ENCODE measurements around the gene NEK6. TPM values are rescaled to one million over a fixed set of nuclear protein-coding genes. Genes with fewer than 3 reads are reported as not detected.

Gene NEK6
- total RNA-seq, 2 donors from 2014 or later: 56.9 to 62.7 TPM

DNA sequence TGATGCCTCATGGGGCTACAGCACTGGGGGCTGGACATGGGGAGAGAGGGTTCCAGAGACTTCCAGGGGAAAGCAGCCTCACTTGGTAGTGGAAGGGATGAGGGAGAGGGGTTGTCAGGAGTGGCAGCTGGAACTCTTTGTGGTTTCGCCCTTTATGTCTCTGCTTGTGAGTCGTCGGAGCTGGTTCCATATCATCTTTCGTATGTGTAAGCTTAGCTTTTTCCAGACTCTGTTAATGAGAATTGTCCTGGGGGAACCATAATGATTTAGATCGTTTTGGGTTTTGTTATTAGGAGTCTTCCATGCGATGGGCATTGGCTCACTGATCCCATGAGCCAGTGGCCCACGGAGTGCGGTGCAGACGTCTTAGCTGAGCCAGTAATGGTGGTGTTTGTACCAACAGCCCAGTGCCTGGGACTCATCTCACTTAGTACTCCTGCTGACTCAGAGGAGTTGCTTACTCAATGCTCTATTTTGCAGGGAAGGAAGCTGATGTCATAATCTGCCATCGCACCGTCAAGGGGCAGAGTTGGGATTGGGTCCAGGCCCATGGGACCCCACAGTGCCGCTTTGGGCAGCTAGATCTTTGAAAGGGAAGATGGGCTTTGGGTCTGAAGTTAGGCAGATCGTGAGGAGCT is 48.5 kb downstream of the NEK6 start:
- no peak for DNase-seq (ENCODE audit: low spot score)
- intact Hi-C loops (cut with DNase I): no loop called here

DNA sequence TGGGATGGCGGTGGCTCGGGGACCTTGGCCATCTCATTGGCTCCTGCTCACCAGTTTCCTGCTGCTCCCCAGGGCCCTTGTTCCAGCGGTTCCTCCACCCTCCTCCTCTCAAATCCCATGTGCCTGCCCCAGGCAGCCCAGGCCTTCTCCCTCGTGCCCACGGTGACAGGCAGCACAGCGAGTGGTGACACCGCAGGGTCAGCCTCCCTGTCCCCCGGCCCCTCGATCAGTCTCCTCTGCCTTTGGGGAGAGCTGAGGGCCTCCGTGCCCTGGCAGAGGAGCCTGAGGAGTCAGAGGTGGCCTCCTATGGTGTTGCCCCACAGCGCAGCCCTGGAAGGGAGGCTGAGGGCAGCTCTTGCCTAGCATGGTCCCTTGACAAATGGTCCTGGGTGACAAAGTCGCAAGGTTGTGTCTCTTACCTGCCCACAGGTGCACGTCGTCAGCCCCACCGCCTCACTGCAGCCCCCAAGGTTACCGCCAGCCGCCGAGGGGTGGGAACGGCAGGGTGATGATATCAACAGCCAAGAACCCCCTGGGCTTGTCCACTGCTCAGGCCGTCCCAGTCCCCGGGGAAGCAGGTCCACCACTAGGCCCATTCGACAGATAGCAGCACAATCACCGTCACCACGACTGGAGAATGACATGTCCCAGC is 49.8 kb downstream of the NEK6 start:
- DNase-seq (ENCODE audit: low spot score): no peak
- intact Hi-C loops (cut with DNase I): no loop called here

DNA sequence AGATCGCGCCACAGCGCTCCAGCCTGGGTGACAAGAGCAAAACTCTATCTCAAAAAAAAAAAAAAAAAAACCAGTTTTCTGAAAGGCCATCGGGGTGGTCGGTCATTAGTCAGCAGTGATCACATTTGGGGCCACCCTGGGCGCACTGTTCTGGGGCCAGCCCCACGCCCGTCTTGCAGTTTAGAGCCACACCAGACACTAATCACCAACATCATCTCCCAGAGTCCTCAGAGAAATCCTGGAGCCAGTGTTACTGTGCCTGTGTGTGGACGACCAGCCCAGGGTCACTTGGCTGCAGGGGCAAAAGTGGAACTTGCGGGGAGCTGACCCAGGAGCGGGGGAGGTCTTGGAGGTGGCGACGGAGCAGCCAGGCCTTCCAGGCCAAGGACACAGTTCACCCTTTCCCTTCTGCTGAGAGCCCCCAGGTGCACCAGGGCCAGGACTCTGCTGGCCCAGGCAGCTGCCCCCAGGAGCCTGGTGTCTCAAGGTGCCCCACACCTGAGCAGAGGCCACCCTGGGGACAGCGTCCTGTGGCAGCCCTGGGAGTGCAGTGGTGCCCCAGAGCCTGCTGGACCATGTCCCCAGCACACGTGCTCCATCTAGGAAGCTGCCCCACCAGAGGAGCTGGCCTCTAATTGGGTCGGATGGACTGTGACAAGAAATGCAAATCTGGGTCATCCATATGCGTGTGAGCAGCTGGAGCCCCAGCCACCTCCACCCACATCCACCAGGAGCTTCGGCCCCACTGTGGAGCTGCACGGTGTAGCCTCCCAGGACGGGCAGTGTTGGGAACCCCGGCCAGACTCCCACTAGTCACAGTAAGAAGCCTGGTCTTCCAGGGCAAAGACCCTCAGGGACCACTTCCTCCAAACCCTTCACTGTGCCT is 51.1 kb downstream of the NEK6 start:
- DNase-seq (ENCODE audit: low spot score): no peak
- intact Hi-C loops (cut with DNase I): no loop called here

DNA sequence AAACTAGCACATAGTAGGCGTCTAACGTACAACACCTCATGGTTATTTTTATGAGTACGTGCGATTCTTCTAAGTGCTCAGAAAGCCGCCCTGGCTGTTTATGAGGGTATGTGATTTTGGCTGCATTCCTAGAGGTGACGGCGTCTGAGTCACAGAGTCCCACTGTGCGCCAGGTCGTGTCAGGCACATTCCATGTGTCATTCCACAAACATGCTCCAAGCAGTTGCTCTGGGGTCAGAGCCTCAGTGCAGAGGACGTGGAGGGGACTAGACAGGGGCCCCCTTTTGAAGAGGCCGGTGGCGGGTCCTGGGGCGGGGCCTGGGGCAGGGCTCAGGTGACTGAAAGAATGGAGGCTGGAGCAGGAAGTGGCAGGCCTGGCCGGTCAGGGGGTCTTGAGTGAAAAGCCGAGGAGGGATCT is 51.9 kb downstream of the NEK6 start:
- DNase-seq (ENCODE audit: low spot score): no peak
- intact Hi-C loops (cut with DNase I): loop anchor here in 1 of 2 donors (2.0 kb wide), 1 partner anchor 21 kb away; no protein-coding TSS in a partner anchor

DNA sequence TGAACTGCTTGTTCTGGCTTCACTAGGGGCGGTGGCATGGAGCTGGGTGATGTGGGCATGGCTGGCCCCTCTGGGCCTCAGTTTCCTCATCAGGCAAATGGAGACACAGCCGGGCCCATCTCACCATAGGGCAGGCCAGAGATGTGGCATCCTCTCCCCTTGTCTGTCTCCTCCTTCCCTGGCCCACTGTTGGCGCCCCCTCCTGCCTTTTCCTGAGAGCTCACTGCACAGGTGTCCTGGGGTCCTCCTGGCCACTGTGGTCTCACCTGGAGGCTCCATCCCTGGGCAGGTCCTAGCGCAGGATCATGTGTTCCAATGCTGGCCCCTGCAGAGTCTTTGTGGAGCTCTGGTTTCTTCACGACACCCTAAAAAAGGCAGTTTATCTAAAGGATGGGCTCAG is 53.5 kb downstream of the NEK6 start:
- intact Hi-C loops (cut with DNase I): loop anchor here in 1 of 2 donors (2.0 kb wide), 1 partner anchor 22 kb away; no protein-coding TSS in a partner anchor
- no peak for DNase-seq (ENCODE audit: low spot score)

DNA sequence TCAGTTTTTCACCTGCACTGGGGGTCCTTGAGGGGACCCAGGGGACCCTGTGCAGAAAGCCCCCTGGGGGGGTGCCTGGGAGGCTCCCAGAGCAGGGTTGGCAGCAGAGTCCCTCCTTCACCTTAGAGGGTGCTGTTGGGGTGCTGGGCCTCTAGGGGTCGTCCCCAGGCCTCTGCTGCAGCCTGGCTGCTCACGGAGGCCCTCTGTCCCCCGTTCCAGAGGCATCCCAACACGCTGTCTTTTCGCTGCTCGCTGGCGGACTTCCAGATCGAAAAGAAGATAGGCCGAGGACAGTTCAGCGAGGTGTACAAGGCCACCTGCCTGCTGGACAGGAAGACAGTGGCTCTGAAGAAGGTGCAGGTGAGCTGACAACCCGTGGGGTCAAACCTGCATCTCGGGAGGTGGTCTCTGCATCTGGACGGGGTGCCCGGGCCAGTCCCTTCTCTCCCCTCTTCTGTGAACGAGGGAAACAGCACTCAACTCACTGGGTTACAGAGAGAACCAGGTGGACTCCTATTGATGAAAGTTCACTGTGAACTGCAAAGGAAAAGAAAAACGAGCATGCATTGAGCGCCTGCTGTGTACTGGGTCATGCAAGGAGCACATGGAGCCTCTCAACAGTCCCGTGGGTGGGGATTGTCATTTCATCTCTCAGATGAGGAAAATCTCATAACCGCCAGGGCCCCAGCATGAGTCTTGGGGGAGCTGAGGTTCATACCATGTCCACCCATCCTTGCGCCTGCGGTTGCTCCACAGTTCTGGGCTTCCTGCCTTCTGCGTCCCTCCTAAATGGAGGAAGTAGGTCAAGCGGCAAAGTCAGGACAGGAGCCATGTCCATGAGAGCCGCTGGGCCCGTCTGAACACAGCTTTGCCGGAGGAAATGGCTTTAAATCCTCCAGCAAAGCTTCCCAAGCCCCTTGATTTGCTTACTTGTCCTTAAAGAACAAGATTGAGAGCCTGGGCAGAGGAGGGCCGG is 54.8 kb downstream of the NEK6 start:
- intact Hi-C loops (cut with DNase I): no loop called here
- DNase-seq (ENCODE audit: low spot score): no peak

DNA sequence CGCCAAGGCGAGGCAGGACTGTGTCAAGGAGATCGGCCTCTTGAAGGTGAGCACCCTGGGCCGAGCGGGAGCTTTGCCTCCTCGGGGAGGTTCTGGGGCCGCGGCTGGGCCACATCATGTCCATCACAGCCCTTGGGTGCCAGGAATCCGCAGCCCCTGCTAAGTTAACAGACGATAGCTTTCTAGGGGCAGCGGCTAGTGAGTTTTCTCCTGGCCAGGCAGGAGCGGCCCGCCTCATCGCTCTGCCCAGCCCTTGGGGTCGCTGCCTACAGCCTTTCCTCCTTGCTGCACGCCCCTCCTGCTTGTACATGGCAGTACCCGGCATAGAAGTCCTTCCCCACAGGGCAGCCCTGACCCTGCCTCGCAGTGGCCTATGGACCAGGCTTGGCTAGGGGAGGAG is 56.2 kb downstream of the NEK6 start:
- no peak for DNase-seq (ENCODE audit: low spot score)
- intact Hi-C loops (cut with DNase I): no loop called here

DNA sequence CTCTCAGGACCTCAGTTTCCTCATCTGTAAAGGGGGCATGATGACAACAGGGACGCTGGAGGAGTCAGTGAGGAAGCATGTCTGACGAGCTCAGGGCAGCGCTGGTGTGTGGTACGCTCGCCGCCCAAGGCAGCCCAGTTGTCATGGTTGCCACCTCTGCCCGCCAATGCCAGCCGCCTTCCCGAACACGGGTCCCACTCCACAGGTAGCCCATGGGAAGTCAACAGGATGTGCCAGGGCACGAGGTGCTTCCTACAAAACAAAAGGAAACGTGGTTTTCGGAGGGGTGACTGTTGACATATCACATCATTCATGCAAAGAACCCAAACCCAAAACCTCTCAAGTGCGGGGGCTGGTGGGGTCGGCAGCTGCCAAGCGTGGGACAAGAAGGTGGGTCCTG is 58.1 kb downstream of the NEK6 start:
- DNase-seq (ENCODE audit: low spot score): no peak

DNA sequence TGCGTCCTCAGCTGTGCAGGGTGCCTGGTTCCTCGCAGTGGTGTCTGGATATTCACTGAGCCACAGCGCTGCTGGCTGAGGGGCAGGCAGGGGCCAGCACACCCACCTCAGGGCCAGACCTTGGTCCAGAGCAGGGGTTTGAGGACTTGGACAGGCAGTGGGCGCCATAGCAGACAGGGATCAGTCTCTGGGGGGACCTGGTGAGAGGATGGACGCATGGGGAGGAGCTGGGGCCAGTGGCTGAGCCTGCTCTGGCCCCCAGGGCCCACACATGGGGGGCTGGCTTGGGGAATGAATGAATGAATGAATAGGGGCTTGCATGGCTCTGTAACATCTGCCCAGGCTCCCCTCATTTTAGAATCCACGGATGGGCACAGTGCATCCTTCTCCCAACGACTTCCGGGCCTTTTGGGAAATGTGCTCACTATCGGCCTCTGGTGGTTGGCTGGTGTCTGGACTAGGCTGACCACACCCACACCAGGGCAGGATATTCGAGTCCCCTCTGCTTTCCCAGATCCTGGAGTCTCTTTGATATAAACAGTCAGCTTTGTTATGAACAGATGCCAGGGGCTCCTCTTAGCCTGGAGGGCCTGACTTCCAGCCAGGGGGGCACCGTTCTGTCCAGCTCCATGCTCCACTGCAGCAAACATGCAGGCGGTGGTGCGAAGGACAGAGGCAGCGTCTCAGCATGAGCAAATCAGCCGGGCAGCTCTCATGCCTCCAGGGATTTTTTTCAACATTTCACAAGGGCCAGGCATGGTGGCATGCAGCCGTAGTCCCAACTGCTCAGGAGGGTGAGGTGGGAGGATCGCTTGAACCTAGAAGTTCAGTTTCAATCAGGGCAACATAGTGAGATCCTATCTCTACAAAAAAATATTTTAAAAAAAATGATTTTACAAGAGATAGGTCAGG is 62.6 kb downstream of the NEK6 start:
- no peak for DNase-seq (ENCODE audit: low spot score)
- intact Hi-C loops (cut with DNase I): loop anchor here (5.0 kb wide), 1 partner anchor 193 kb away; no protein-coding TSS in a partner anchor

More for the DNA sequence above, 58.1 kb downstream of the NEK6 start:
- intact Hi-C loops (cut with DNase I): no loop called here

DNA sequence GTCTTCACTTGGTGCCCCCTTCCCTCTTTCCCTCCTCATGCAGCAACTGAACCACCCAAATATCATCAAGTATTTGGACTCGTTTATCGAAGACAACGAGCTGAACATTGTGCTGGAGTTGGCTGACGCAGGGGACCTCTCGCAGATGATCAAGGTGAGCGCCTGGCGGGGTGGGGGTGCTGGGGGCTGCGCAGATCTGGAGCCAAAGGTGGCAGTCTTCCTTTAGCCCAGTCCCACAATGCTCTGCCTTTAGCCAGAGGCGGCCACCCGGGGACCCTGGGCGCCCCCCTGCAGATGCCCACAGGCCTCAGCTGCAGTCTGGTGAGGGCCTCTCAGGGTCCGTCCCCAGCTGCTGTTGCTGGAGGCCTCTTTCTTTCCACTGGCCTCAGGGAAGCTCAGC is 63.7 kb downstream of the NEK6 start:
- DNase-seq (ENCODE audit: low spot score): no peak
- intact Hi-C loops (cut with DNase I): loop anchor here (5.0 kb wide), 1 partner anchor 194 kb away; no protein-coding TSS in a partner anchor

DNA sequence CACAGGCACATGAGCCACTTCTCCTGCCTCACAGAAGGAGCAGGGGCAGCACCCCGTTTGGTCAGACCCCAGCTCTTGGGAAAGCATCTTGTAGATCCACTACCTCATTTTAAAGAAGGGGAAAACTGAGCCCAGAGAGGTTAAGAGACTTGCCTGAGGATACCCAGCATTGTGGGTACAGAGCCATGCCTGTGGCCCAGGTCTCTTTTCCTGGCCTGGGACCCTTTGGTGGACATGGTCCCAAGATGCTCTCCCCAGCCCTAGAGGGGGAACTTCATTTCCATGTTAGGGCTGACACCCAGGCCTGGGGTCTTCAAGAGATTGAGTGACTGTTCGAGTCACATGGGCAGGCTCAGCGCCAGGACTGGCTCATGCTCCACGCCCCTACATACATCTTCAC is 64.2 kb downstream of the NEK6 start:
- no peak for DNase-seq (ENCODE audit: low spot score)
- intact Hi-C loops (cut with DNase I): loop anchor here (5.0 kb wide), 1 partner anchor 195 kb away; no protein-coding TSS in a partner anchor

DNA sequence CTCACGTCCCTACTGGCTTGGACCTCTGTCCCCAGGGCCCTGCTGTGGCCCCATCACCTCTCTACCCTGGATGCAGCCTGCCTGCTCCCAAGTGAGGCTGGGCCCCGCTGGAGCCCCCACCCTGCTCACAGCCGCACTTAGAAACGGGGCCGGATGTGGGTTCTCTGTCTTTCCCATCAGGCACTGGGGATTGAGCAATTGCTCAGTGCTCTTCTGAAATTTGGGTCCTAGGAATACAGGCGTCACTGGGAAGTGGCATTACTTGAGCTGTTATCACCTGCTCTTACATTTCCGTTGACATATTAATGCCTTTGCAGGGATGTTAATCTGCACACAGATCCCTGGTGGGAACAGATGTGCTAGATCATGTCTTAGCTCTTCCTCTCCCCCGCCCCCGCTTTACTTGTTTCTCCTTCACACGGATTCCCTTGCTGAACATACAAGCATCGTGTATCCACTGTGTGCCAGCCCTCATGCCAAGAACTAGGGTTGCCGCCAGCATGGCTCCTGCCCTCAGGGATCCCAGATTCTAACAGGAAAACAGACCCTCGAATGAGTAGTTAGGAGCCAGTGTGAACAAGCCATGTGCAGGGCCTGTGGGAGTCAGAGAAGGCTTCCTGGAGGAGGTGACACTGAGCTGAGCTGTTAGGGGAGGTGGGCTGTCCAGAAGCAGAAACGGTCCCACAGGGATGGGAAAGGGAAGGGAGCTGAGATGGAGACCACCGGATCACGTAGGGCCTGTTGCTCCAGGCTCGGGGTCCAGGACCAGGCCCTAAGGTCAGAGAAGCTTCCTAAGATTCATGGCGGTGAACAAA is 65.1 kb downstream of the NEK6 start:
- intact Hi-C loops (cut with DNase I): loop anchor here (5.0 kb wide), 1 partner anchor 196 kb away; no protein-coding TSS in a partner anchor

DNA sequence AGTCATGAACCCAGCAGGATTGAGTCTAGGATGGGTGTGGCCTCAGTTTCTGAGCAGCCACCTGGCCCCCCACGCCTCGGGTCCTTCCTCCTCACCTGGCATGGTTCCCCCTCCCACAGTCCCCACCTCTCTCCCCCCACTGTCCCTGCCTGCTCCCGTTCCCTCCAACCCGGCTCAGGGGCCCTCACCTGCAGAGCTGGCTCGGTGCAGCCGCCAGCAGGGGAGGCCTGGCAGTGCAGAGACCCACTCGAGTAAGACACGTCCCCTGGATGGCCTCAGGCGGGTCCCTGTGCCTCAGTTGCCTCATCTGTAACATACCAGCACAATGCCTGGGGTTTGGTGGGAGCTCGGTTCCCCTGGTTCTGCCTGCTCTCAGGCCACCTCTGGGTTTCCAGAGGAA is 66.2 kb downstream of the NEK6 start:
- DNase-seq (ENCODE audit: low spot score): no peak
- intact Hi-C loops (cut with DNase I): loop anchor here (5.0 kb wide), 1 partner anchor 197 kb away; no protein-coding TSS in a partner anchor

More for the DNA sequence above, 65.1 kb downstream of the NEK6 start:
- no peak for DNase-seq (ENCODE audit: low spot score)

DNA sequence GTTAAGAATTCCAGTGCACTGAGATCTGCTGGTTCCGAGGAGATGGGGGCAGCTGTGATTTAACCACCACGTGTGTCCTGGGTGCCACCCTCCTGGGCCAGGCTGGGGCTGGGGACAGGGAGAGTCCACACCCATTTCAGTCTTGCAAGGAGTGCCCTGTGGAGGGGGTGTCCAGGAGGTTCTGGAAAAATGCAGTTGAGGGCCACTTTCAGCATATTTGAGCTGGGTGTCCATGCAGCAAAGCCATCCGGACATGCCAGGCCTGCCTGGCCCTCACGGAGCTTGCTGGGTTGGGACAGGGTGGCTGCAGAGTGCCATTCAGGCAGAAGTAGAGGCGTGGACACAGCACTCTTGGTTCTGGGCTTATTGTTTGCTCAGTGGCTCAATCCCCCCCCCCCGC is 68.1 kb downstream of the NEK6 start:
- intact Hi-C loops (cut with DNase I): no loop called here

DNA sequence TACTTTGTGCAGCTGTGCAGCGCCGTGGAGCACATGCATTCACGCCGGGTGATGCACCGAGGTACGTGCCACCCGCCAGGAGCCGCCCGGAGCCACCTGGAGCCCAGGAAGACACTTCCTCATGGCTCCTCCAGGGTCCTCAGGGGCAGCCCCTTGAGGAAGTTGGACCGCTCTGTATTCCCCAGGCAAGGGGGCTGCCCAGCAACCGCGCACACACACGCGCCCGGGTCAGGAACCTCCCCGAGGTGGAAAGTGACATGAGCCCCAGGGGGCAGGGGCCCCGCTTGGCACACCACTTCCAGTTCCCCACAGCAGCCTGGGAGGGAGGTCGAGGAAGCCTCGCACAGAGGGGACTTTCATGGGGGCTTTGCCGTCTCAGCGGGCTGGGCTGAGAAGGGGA is 68.6 kb downstream of the NEK6 start:
- intact Hi-C loops (cut with DNase I): no loop called here
- no peak for DNase-seq (ENCODE audit: low spot score)

More for the DNA sequence above, 68.1 kb downstream of the NEK6 start:
- DNase-seq (ENCODE audit: low spot score): no peak

DNA sequence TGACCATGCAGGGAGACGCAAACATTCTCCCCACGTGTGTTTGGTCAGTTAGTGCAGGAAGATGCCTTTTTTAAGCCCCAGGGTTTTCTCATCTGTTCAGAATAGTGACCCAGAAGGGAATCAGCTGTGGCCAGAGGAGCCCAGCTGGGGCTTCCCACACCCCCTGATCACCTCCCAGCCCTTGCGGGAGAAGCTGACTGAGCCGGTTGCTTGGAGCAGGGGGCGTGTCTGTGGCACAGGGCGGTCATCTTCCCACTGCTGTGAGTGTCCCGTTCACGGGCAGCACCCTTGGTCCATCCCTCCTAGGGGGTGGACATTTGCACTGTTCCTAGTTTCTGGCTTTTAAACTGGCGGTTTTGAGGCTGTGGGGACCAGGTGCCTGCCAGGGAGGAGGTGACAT is 69.7 kb downstream of the NEK6 start:
- DNase-seq (ENCODE audit: low spot score): no peak
- intact Hi-C loops (cut with DNase I): no loop called here

DNA sequence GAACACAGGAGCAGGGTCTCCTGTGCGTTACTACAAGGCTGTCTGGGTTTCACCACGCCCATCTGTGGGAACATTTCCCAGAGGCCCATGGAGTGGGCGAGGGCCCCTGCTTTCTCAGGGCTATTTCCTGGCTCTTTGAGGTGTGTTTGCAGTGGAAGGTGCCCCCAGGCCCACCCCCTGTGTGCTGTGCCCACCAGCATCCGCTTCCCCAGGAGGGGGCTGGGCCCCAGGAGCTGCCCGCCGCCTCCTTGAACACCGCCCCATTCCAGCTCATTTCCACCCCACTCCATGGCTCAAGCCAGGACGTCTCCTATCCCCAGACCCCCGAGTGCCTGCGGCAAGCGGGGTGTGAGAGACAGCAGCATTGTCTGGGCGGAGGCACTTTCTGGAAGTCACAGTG is 70.5 kb downstream of the NEK6 start:
- intact Hi-C loops (cut with DNase I): no loop called here

More for the DNA sequence above, 70.5 kb downstream of the NEK6 start:
- no peak for DNase-seq (ENCODE audit: low spot score)
